Measurements from ENCODE around the gene ANO8. TPM values are rescaled to one million over a fixed set of nuclear protein-coding genes. Genes with fewer than 3 reads are reported as not detected.
"Not testable (repeated sequence)": the region's sequence is repeated elsewhere in the genome, so short reads cannot be mapped to it uniquely, and the experiment has no call there.

The ANO8 gene
- total RNA-seq, 2 donors from 2014 or later: 4.2 to 5.2 TPM

DNA sequence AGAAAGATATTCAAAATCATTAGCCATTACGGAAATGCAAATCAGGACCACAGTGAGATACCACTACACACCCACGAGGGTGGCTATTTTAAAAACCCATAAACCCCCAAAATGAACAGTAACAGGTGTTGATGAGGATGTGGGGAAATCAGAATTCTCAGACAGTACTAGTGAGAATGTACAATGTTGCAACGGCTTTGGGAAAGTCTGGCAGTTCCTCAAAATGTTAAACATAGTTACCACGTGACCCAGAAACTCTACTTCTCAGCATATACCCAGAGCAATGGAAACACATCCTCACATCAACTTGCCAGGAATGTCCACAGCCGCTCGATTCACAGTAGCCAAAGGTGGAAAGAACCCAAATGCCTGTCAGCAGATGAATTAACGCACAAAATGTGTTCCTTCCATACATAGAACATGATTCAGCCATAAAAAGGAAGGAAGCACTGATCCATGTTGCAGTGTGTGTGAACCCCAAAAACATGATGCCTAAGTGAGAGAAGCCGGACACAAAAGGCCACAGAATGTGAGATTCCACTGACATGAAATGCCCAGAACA lies 35.5 kb upstream of the ANO8 start:
- Histone ChIP-seq H3K27ac (no peak overlapping the region), H3K36me3 (no peaks in the 10 kb centered on the region), H3K27me3 (no peaks in the 10 kb centered on the region), H3K9me3 (no peaks in the 10 kb centered on the region), H3K4me1 (no peaks in the 10 kb centered on the region), H3K4me3 (no peak overlapping the region)
- no peak for DNase-seq (ENCODE audit: low spot score)
- TF ChIP-seq CTCF (IDR thresholded peaks at IDR 0.05): no peak

DNA sequence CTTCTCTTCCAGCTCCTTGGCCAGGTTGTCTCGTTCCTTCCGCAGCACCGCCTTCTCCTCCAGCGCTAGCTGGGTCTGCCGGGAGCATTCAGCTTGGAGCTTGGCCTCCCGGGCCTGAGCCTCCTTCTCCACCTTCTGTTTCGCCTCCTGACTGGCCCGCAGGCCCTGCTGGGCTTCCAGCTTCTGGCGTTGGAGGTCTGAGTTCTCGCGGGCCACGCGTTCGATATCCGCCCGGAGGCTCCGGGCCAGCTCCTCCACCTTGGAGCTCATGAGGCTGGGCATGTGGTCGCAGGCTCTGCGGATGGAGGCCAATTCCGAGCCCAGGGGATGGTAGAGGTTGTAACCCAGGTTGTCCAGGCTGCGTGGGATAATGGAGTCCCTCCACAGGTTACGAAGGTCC lies 30.7 kb upstream of the ANO8 start:
- Histone ChIP-seq H3K36me3 (no peaks in the 10 kb centered on the region), H3K4me3 (no peak overlapping the region), H3K4me1 (no peaks in the 10 kb centered on the region), H3K9me3 (no peaks in the 10 kb centered on the region), H3K27me3 (no peaks in the 10 kb centered on the region), H3K27ac (no peak overlapping the region)
- no peak for DNase-seq (ENCODE audit: low spot score)
- no peak for TF ChIP-seq CTCF (IDR thresholded peaks at IDR 0.05)

DNA sequence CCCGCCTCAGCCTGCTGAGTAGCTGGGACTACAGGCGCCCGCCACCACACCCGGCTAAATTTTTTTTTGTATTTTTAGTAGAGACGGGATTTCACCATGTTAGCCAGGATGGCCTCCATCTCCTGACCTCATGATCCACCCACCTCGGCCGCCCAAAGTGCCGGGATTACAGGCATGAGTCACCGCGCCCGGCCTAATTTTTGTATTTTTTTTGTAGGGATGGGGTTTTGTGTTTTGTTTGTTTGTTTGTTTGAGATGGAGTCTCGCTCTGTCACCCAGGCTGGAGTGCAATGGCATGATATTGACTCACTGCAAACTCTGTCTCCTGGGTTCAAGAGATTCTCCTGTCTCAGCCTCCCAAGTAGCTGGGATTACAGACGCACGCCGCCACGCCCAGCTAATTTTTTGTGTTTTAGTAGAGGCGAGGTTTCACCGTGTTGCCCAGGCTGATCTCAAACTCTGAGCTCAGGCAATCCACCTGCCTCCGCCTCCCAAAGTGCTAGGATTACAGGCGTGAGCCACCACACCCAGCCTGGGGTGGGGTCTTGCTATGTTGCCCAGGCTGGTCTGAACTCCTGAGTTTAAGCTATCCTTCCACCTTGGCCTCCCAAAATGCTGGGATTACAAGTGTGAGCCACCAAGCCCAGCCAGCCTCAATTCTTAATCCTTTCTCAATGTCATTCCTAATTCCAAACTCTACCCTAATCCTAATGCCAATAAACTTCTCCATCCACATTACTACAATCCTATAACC lies 29.4 kb upstream of the ANO8 start:
- H3K36me3 ChIP-seq; DNase-seq (ENCODE audit: low spot score); H3K4me1 ChIP-seq; H3K4me3 ChIP-seq; H3K9me3 ChIP-seq; H3K27ac ChIP-seq; H3K27me3 ChIP-seq: not testable (repeated sequence)

DNA sequence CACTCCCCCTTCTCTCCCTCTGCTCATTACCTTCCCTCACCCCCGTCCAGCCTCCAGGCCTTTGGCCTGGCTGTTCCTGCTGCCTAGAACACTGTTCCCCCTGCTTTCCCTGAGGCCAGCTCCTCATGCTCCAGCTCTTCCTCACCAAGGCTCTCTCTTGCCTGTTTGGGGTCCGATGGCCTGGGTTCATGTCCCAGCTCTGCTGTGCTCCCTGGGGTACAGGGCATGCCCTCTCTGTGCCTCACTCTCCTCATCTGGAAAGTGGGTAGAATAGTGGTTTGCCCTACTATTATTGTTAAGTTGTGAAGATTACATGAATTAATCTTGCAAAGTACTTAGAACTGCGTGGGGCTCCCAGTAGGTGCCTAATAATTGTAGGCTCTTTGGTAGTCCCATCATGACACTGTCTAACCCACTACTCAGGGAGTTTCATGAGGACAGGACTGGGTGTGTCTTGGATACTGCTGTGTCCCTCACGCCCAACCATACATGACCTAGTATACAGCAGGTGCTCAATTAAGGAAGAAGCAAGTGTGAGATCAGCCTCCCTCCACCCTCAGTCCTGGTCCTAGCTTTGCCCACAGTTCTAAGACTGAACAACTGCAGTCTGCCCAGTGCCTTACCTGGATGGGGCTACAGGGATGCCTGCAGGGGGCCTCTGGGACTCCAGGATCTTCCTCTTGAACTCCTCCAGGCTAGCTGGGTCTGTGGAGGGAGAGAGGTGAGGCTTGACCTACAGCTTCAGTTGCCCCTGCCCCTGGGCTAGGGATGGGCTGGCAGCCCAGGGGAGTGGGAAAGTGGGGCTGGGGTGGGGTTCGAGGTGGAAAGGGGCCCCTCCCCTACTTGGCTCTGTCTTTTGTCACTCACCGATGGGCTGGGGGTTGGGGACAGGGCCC lies 25.5 kb upstream of the ANO8 start:
- no peaks in the 10 kb centered on the region for H3K27me3 ChIP-seq
- H3K27ac ChIP-seq: no peak overlapping the region
- H3K9me3 ChIP-seq: no peaks in the 10 kb centered on the region
- H3K4me1 ChIP-seq: no peaks in the 10 kb centered on the region
- H3K36me3 ChIP-seq: no peaks in the 10 kb centered on the region
- no peak overlapping the region for H3K4me3 ChIP-seq
- no peak for TF ChIP-seq CTCF (IDR thresholded peaks at IDR 0.05)
- DNase-seq (ENCODE audit: low spot score): no peak

GRCh38 chr19:17358395-17358794 lies 23.7 kb upstream of the ANO8 start:
- Histone ChIP-seq H3K4me1 (no peaks in the 10 kb centered on the region), H3K27me3 (no peaks in the 10 kb centered on the region), H3K4me3 (no peak overlapping the region), H3K36me3 (no peaks in the 10 kb centered on the region), H3K27ac (peak overlapping the region; percentile 16 to 53), H3K9me3 (no peaks in the 10 kb centered on the region)
- TF ChIP-seq CTCF (IDR thresholded peaks at IDR 0.05): no peak
- DNase-seq (ENCODE audit: low spot score): no peak

GRCh38 chr19:17357724-17358123 lies 23.1 kb upstream of the ANO8 start:
- peaks cover 0 to 7% of the 10 kb centered on the region in 2 donors for H3K4me1 ChIP-seq
- no peak for DNase-seq (ENCODE audit: low spot score)
- peak overlapping the region; percentile 16 to 53 for H3K27ac ChIP-seq

More at GRCh38 chr19:17357724-17358123, 23.1 kb upstream of the ANO8 start:
- Histone ChIP-seq H3K27me3 (no peaks in the 10 kb centered on the region), H3K36me3 (no peaks in the 10 kb centered on the region), H3K9me3 (no peaks in the 10 kb centered on the region), H3K4me3 (no peak overlapping the region)
- no peak for TF ChIP-seq CTCF (IDR thresholded peaks at IDR 0.05)

Data from right atrium auricular region (tissue), 2 donors.